NOMO-1 treated with dmso at 0.1 percent for 144 hours (cell line): Measurements from ENCODE around the gene RGS19.
"Not testable (repeated sequence)": the region's sequence is repeated elsewhere in the genome, so short reads cannot be mapped to it uniquely, and the experiment has no call there.

Source experiments
- DNase-seq: peaks from one replicate; lab custom pipeline; 2025; ENCODE audit not compliant: unreplicated experiment; lab: John Stamatoyannopoulos, UW

Gene RGS19

GRCh38 chr20:64079273-64080012 is at the start of gene RGS19:
Gene RGS19, minus strand, starts transcription at chr20:64079518. Its CDS starts 2,632 bp downstream, at chr20:64076886.
- DNase-seq: peak; percentile 96

- DNase-seq: not testable (repeated sequence)
These were observed 44.2 kb upstream of the RGS19 start for GRCh38 chr20:64123517-64123916.

- not testable (repeated sequence) for DNase-seq
These were observed 43.6 kb upstream of the RGS19 start for GRCh38 chr20:64122927-64123326.

DNA sequence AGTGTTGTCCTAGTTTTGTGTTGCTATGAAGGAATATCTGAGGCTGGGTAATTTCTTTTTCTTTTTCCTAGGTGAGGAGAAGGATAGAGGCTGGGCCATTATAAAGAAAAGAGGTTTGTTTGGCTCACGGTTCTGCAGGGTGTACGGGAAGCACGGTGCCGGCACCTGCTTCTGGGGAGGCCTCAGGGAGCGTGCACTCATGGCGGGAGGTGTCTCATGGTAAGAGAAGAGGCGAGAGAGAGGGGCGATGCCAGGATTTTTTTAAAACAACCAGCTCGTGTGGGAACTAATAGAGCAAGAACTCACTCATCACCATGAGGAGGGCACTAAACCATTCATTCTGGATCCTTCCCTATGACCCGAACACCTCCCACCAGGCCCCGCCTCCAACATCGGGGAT is 42.3 kb upstream of the RGS19 start:
- no peak for DNase-seq

DNA sequence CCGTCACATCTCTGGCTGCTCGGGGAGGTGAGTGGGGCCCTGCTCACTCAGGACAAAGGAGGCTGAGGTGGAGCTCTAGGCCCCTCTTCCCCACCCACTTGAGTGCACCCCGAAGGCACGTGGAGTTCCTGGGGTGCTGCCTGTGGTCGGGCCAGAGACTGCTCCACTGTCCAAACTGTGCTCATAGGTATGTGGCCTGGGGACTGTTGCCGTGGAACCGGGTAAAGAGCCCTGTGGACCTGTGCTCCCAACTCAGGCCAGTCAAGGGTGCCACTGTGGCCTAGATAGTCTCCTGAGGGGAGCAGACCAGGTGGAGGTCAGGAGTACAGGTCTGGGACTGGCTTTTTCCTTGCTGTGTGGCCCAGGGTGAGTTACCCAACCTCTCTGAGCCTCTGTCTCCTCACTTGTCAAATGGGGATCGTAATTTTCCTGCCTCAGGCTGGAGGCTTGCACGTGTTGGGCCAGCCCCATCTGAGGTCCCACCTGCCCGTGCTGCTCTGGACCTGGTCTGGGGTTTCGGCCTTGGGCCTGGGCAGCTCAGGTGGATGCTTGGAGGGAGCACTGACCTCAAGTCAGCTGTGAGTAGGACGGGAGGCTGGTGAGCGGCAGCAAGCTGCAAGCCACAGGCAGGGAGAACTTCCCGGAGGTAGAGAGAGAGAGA is 40.5 kb upstream of the RGS19 start:
- DNase-seq: no peak

DNA sequence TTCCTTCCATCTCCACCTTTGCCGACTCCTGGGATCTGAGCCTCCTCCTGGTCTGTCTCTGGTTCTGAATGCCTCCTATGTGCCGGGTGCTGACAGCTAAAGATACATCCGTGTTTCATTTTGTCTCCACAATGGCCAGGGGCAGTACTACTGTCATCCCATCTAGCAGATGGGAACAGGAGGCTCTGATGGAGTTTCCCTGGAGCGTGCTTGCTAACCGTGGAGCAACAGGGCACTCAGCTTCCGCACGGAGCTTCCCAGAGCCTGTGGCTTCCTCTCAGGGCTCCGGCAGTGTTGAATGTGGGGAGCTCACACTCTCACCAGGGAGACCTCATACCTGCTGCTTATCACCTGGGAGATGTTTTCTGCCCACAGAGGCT is 40.0 kb upstream of the RGS19 start:
- no peak for DNase-seq

DNA sequence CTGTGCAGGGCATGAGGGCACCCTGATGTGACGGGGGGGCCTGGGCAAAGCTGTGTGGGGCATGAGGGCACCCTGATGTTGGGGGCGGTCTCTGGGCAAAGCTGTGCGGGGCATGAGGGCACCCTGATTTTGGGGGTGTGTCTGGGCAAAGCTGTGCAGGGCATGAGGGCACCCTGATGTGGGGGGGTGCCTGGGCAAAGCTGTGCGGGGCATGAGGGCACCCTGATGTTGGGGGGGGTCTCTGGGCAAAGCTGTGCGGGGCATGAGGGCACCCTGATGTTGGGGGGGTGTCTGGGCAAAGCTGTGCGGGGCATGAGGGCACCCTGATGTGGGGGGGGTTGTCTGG is 38.1 kb upstream of the RGS19 start:
- not testable (repeated sequence) for DNase-seq

- no peak for DNase-seq
These were observed 37.5 kb upstream of the RGS19 start for GRCh38 chr20:64116541-64117431.

DNA sequence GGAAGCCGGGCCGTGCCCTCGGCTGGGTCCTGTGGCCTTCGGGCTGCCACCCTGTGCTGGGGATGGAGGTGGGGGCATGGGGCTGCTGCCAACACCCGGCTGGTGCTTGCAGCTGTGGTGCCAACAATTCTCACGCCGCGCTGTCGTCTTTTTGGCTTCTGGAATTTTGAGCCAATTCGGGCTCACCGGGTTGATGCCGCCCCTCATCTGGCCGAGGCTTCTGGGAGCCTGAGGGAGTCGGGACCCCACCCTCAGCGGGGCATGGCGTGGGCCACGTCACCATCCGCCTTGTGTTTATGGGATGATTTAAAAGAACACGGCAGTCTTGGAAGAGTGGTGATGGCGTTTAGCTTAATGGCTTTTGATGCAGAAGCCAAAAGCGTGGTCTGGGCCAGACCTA is 36.7 kb upstream of the RGS19 start:
- DNase-seq: no peak

GRCh38 chr20:64115171-64115911 is 36.0 kb upstream of the RGS19 start:
- DNase-seq: no peak

DNA sequence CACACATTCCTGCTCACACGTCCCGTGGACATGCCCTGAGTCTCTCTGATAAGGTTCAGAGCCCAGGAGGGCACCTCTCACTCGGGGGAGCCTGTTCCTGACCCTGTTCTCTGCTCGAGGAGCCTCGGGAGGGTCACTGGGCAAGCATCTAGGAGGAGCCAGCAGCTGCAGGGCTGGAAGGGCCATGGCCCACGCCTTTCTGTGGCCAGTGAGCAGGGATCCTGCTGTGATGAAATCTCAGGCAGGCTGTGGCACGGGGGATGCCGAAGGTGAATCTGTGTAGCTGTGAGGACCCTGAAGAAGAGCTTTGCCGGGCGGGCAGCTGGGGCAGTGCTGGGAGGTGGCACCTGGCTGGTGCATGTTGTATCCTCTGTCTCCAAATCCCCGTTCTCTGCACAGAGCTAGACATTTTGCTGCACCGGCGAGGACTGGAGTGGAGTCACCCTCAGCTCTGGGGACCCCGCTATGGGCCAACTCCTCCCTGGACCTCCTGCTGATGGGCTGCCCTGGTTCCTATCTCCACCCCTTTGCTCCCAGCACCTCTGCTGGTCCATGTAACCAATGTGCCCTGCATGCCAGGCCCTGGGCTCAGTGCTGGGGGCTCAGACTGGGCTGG is 35.1 kb upstream of the RGS19 start:
- DNase-seq: no peak

DNA sequence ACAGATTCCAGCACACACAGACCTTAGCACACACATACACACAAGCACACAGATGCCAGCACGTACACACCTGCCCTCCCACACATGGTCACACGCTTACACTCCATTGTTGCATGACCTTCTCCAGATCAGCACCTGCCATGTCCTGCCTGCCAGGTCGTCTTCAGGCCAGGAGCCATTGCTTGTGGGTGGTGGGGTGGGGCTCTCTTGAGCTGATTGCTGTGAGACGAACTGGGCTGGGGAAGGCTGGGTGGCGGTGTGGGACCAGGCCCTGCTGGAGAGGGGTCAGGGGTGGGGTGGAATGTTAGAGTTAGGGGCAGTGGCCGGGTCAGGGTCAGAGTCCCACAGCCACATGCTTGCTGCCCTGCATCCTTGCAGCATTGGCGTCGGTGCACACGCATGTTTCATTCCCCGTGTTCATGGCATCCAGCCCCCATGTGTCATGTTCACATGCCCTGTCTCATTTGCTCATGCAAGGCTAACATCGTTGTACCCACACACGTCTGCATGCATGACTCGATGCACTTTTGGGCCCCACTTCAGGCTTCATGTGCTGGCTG is 34.6 kb upstream of the RGS19 start:
- no peak for DNase-seq

DNA sequence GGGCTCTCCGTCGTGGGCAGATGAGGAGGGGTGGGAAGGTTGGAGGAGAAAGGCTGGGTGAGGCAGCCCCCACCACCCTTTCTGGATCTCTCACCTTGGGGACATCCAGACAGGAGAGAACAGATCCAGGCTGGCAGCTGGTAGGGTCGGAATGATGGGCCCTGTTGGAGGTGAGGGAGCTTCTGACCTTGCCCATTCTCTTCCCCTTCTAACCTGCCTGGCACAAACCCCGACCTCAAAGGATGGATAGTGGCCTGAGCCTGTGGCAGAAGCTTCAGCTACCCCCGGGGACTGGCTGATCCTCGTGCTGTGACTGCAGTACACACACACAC is 34.1 kb upstream of the RGS19 start:
- DNase-seq: no peak

DNA sequence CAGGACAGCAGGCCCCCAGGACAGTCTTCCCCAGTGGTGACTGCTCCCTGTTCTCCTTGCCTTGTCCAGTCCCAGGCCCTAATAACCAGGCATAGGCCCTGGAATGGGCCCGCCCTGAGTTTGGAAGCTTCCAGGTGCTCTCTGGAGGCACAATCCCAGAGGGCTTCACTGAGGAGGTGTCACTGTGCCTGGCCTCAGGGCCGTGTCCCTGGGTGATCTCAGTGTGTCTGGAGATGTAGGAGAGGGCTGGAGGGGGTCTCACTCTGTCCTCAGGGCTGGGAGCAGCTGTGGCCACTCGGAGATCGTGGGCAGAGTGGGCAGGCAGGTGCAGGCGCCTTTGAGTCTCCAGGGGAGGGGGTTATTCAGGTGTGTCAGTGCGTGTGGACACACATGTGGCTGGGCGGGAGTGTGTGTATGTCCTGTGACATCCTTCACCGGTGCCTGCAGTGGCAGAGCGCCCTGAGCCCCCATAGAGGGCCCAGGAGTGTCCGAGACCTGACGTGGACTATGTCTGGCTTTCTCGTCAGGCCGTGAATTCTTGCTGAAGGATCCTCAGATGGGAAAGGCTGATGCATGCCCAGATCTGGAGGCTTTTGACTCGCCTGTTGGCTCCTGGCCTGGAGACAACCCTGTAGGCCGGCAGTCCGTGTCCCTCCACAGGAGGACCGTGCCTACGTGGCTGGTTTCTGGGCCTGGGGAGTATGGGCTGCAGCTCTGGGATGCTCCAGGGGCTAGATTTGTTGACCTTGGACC is 33.5 kb upstream of the RGS19 start:
- no peak for DNase-seq

DNA sequence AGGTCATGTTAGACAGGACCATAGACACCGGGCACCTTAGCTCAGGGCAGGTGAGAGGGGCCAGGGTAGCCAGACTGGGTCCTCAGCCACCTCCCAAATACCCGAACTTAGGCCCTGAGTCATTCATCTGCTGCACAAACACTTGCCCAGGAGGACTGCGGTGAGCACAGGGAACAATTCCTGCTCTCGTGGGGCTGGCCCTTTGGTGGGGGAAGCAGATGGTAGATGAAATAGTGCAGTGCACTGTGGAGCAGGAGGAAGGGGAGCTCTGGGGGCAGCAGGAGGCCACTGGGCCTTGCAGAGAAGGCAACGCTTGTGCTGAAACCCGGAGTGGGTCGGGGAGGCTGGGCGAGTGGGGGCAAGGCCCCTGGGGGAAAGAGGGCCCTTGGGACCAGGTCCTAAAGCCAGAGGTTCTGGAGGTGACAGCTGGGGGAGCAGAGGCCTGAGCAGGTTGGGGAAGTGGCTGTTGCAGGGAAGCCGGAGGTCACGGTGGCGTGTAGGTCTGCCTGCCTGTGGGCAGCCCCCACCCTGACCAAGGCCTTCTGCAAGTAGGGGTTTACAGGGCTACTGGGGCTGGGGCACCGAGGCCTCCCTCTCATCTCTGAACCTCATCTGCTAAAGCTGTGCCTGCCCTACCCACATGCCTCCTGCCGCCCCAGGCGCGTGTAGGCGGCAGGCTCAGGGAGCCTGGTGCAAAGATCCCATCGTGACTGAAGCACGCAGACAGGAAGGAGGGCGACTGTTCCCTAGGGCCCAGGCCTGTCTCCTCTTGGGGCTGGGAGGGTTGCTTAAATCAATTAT is 32.7 kb upstream of the RGS19 start:
- no peak for DNase-seq

- no peak for DNase-seq
These were observed 31.2 kb upstream of the RGS19 start for GRCh38 chr20:64110411-64111068.

DNA sequence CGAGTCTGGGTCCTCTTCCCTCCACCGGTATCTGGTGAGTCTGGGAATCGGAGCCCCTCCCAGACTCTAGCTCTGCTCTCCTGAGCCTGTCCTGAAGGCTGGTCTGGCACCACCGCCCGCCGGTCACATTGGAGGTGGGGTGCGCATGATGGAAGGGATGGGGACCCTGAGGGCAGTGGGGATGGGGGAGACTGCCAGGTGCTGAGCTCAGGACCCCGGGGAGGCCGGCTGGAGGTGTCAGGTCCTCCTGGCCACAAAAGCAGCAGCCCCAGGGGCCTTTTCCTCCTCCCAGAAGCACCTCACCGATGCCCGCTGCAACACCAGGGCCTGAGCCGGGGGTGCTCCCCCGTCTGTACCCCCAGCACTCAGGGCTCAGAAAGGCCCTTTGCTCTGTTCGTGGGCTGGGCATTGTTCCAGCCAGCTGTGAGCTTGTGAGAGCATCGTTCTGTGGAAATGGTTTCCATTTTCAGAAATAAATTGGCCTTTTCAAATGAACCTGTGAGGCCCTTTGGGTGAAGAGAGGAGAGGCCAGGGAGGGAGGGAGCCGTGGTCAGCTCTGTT is 30.6 kb upstream of the RGS19 start:
- DNase-seq: no peak
